ENCODE results near the gene SLC25A21. TPM values are rescaled to one million over a fixed set of nuclear protein-coding genes. Genes with fewer than 3 reads are reported as not detected.

Gene SLC25A21
- total RNA-seq, 1 experiment from 2014 or later: 2.1 TPM

GRCh38 chr14:37047996-37048395 is 124.4 kb downstream of the SLC25A21 start:
- in situ Hi-C loops (cut with HindIII; ENCODE audit: low pct_unique_long_range_greater_than_20kb, low sequenced_read_pairs) (no loop called here), intact Hi-C loops (cut with micrococcal nuclease; ENCODE audit: unreplicated experiment) (no loop called here)
- no peaks in the 10 kb centered on the region for H3K27me3 ChIP-seq (ENCODE audit: control insufficient read depth, insufficient read depth, low read length)
- H3K4me1 ChIP-seq (ENCODE audit: control insufficient read depth, insufficient read depth, low read length): peaks cover 2% of the 10 kb centered on the region; the same call in 1 of the 2 replicates
- BruUV-seq (replicated peaks): no TSS peak
- H3K9me3 ChIP-seq (ENCODE audit: control insufficient read depth, insufficient read depth, low read depth, low read length): no peaks in the 10 kb centered on the region
- no peak for TF ChIP-seq SIN3A (IDR thresholded peaks at IDR 0.05; ENCODE audit: borderline replicate concordance, insufficient read depth, low read depth, low read length)
- TF ChIP-seq POLR2AphosphoS5 (IDR thresholded peaks at IDR 0.05; ENCODE audit: low read depth, low read length): no peak
- no peak for TF ChIP-seq TCF7L2 (IDR thresholded peaks at IDR 0.05; ENCODE audit: low read depth, low read length)
- TF ChIP-seq CTCF (IDR thresholded peaks at IDR 0.05): no peak
- no peak for TF ChIP-seq REST (IDR thresholded peaks at IDR 0.05; ENCODE audit: insufficient read depth in 1 of 2, low read depth in 2 of 2, low read length in 1 of 2)
- H3K27ac ChIP-seq (ENCODE audit: low read length): no peak overlapping the region
- POLR2A ChIA-PET: no interaction called here
- no peak overlapping the region for H3K4me3 ChIP-seq (ENCODE audit: low read depth in 2 of 2, low read length in 2 of 2)
- DNase-seq (ENCODE audit: low read depth, low spot score): no peak
- no peak for ATAC-seq
- CTCF ChIA-PET: no interaction called here
- H3K36me3 ChIP-seq (ENCODE audit: control insufficient read depth, insufficient read depth, low read length): no peaks in the 10 kb centered on the region

- DNase-seq (ENCODE audit: low read depth, low spot score) (no peak), ATAC-seq (no peak)
- Histone ChIP-seq H3K4me3 (ENCODE audit: low read depth in 2 of 2, low read length in 2 of 2) (no peak overlapping the region), H3K27me3 (ENCODE audit: control insufficient read depth, insufficient read depth, low read length) (no peaks in the 10 kb centered on the region), H3K4me1 (ENCODE audit: control insufficient read depth, insufficient read depth, low read length) (peaks cover 2% of the 10 kb centered on the region; the same call in 1 of the 2 replicates), H3K36me3 (ENCODE audit: control insufficient read depth, insufficient read depth, low read length) (no peaks in the 10 kb centered on the region), H3K27ac (ENCODE audit: low read length) (no peak overlapping the region), H3K9me3 (ENCODE audit: control insufficient read depth, insufficient read depth, low read depth, low read length) (no peaks in the 10 kb centered on the region)
- TF ChIP-seq TCF7L2 (IDR thresholded peaks at IDR 0.05; ENCODE audit: low read depth, low read length) (no peak), POLR2AphosphoS5 (IDR thresholded peaks at IDR 0.05; ENCODE audit: low read depth, low read length) (no peak), CTCF (IDR thresholded peaks at IDR 0.05) (no peak), REST (IDR thresholded peaks at IDR 0.05; ENCODE audit: insufficient read depth in 1 of 2, low read depth in 2 of 2, low read length in 1 of 2) (no peak), SIN3A (IDR thresholded peaks at IDR 0.05; ENCODE audit: borderline replicate concordance, insufficient read depth, low read depth, low read length) (no peak)
- intact Hi-C loops (cut with micrococcal nuclease; ENCODE audit: unreplicated experiment) (no loop called here), in situ Hi-C loops (cut with HindIII; ENCODE audit: low pct_unique_long_range_greater_than_20kb, low sequenced_read_pairs) (no loop called here)
- ChIA-PET CTCF (no interaction called here), POLR2A (no interaction called here)
- BruUV-seq (replicated peaks): no TSS peak
Observed at GRCh38 chr14:37047226-37047625, 125.2 kb downstream of the SLC25A21 start.
